H1 (cell line): Measurements from ENCODE around the gene MKX. TPM values are rescaled to one million over a fixed set of nuclear protein-coding genes. Genes with fewer than 3 reads are reported as not detected.

Experiments used
- EP300 ChIP-seq, 2 experiments: IDR thresholded peaks; 1 replicate in 1 of 2; 2 replicates in 1 of 2; pipeline ENCODE4 v1.6.1; 2011 to 2012; ENCODE audit warnings: low read depth in 2 of 2, low read length in 2 of 2, mild to moderate bottlenecking in 2 of 2, borderline replicate concordance in 1 of 2, inconsistent platforms in 1 of 2, moderate library complexity in 1 of 2
- JUND ChIP-seq: IDR thresholded peaks from 2 replicates; pipeline ENCODE4 v1.6.1; 2011; ENCODE audit warnings: mild to moderate bottlenecking, improper control_type of control experiment, low read length
- SP2 ChIP-seq: IDR thresholded peaks from 2 replicates; pipeline ENCODE4 v1.6.1; 2012; ENCODE audit warnings: mild to moderate bottlenecking, low read length, inconsistent platforms
- TCF12 ChIP-seq: IDR thresholded peaks from 2 replicates; pipeline ENCODE4 v1.6.1; 2011; ENCODE audit warnings: low read depth, mild to moderate bottlenecking, low read length
- polyA plus RNA-seq, 7 experiments: library from polyadenylated mRNA; depleted of rRNA in 3 of 7; stranded (reverse) in 5 of 7; unstranded in 2 of 7; fragments of >200 nt in 5 of 7; fragments of 200-250 nt in 2 of 7; gene quantifications; 1 replicate in 5 of 7; 2 replicates in 1 of 7; 4 replicates in 1 of 7; pipeline versions ENCODE4 v1.2.1 to v1.2.3, GENCODE V29; 2011 to 2013; ENCODE audit warnings: missing spikeins in 2 of 7, mixed read lengths in 2 of 7
- total RNA-seq: library from RNA; stranded (reverse); fragmentation: NEBNext Ultra II Directional; extraction: Animal tissue kit (Norgen Biotek cat#: 25700); gene quantifications from 2 replicates; pipeline ENCODE4 v1.2.1, GENCODE V29; 2021
- TF ChIP-seq, protein P1 (sequence below): IDR thresholded peaks from 2 replicates; pipeline ENCODE4 v1.6.1; 2011; ENCODE audit warnings: low read depth, mild to moderate bottlenecking, low read length; ENCODE audit not compliant: insufficient read depth

The MKX gene
- total and polyA plus RNA-seq, 2 of the 8 experiments (the other 6 are each of a cell fraction or from before 2014, with no cell fraction given) = 0.21 to 1.3 TPM

GRCh38 chr10:27746397-27747095 lies 927 bp upstream of the MKX start (continued):
- TF ChIP-seq, protein P1, sequence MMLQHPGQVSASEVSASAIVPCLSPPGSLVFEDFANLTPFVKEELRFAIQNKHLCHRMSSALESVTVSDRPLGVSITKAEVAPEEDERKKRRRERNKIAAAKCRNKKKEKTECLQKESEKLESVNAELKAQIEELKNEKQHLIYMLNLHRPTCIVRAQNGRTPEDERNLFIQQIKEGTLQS = no peak
- TF ChIP-seq JUND = no peak
- no peak for TF ChIP-seq SP2
- no peak for TF ChIP-seq EP300 (IDR thresholded peaks at IDR 0.05; ENCODE audit: borderline replicate concordance in 1 of 2, low read depth in 2 of 2, low read length in 2 of 2)
- TF ChIP-seq TCF12 = no peak
- TF ChIP-seq, all 59 proteins: peak for 5
